HG03520 (cell line): ENCODE results near the gene SH3RF1.
"Not testable (repeated sequence)": the region's sequence is repeated elsewhere in the genome, so short reads cannot be mapped to it uniquely, and the experiment has no call there.

ENCODE experiments used
- ATAC-seq: cut with Tn5 transposase; IDR thresholded peaks from one replicate; pipeline ENCODE4 v1.9.1; 2021; ENCODE audit warnings: mild to moderate bottlenecking, moderate library complexity; ENCODE audit not compliant: unreplicated experiment

Gene SH3RF1

GRCh38 chr4:169270810-169271691 is at the start of gene SH3RF1:
Gene SH3RF1, minus strand, starts transcription at chr4:169270956. Its CDS starts 1,744 bp downstream, at chr4:169269212.
- peak; percentile 45 for ATAC-seq

GRCh38 chr4:169315530-169316343 is 45.0 kb upstream of the SH3RF1 start:
- ATAC-seq, result no peak

- ATAC-seq, result no peak
These were observed 44.1 kb upstream of the SH3RF1 start for GRCh38 chr4:169314906-169315305.

GRCh38 chr4:169313732-169314131 is 43.0 kb upstream of the SH3RF1 start:
- ATAC-seq, result no peak

GRCh38 chr4:169312690-169313422 is 42.1 kb upstream of the SH3RF1 start:
- ATAC-seq, result no peak

GRCh38 chr4:169311643-169312365 is 41.0 kb upstream of the SH3RF1 start:
- ATAC-seq, result peak; percentile 86

GRCh38 chr4:169309326-169309967 is 38.7 kb upstream of the SH3RF1 start:
- ATAC-seq, result no peak

GRCh38 chr4:169307576-169307975 is 36.8 kb upstream of the SH3RF1 start:
- ATAC-seq, result no peak

- no peak for ATAC-seq
These were observed 34.9 kb upstream of the SH3RF1 start for GRCh38 chr4:169305651-169306050.

GRCh38 chr4:169305173-169305572 is 34.4 kb upstream of the SH3RF1 start:
- no peak for ATAC-seq

GRCh38 chr4:169295822-169296221 is 25.1 kb upstream of the SH3RF1 start:
- ATAC-seq, result no peak

GRCh38 chr4:169293343-169294176 is 22.8 kb upstream of the SH3RF1 start:
- ATAC-seq, result peak; percentile 70

- ATAC-seq, result not testable (repeated sequence)
These were observed 17.2 kb upstream of the SH3RF1 start for GRCh38 chr4:169287983-169288382.

GRCh38 chr4:169286562-169287301 is 16.0 kb upstream of the SH3RF1 start:
- peak; percentile 55 for ATAC-seq

GRCh38 chr4:169283114-169283509 is 12.4 kb upstream of the SH3RF1 start:
- ATAC-seq, result no peak

GRCh38 chr4:169282429-169283113 is 11.8 kb upstream of the SH3RF1 start:
- no peak for ATAC-seq

- ATAC-seq, result no peak
These were observed 8.4 kb upstream of the SH3RF1 start for GRCh38 chr4:169279108-169279507.

GRCh38 chr4:169278624-169279023 is 7.9 kb upstream of the SH3RF1 start:
- ATAC-seq, result no peak
